Upper lobe of left lung (tissue), 6 donors: Measurements from ENCODE around the gene TJP2. TPM values are rescaled to one million over a fixed set of nuclear protein-coding genes. Genes with fewer than 3 reads are reported as not detected.

Experiments
- ATAC-seq, 2 donors: fragments of 200-7000 bp; cut with Tn5 transposase; one replicate each; pipeline ENCODE4 v1.9.1; 2022; ENCODE audit warnings: mild to moderate bottlenecking in 2 of 2, moderate library complexity in 2 of 2; ENCODE audit not compliant: low FRiP score in 2 of 2
- DNase-seq, 2 donors: peaks; one replicate each; pipeline ENCODE4 v3.0.0-alpha.2; 2019 to 2020
- H3K27ac ChIP-seq, 4 donors: fragments of 200-600 bp; sonication (generic); one replicate each; pipeline ENCODE4 v1.5.1; 2016 to 2019
- H3K27me3 ChIP-seq, 4 donors: fragments of 200-600 bp; sonication (generic); one replicate each; pipeline ENCODE4 v1.5.1; 2017 to 2019
- H3K36me3 ChIP-seq, 4 donors: fragments of 200-600 bp; sonication (generic); one replicate each; pipeline ENCODE4 v1.5.1; 2016 to 2019
- H3K4me1 ChIP-seq, 4 donors: fragments of 200-600 bp; sonication (generic); one replicate each; pipeline ENCODE4 v1.5.1; 2018 to 2019
- H3K4me3 ChIP-seq, 4 donors: fragments of 200-600 bp; sonication (generic); one replicate each; pipeline ENCODE4 v1.5.1; 2017 to 2019; ENCODE audit warnings: mild to moderate bottlenecking in 2 of 4, moderate library complexity in 1 of 4
- H3K9me3 ChIP-seq, 4 donors: fragments of 200-600 bp; sonication (generic); one replicate each; pipeline ENCODE4 v1.5.1; 2018 to 2019
- EP300 ChIP-seq, 4 donors: sonication (generic); formaldehyde crosslinking; IDR thresholded peaks; one replicate each; pipeline ENCODE4 v1.5.1; 2017; ENCODE audit warnings: antibody characterized with exemption in 4 of 4, control low read depth in 2 of 4
- POLR2A ChIP-seq, 4 donors: fragments of 450-650 bp; IDR thresholded peaks; one replicate each; pipeline ENCODE4 v1.5.1; 2016 to 2017; ENCODE audit warnings: antibody characterized with exemption in 4 of 4, mild to moderate bottlenecking in 2 of 4
- POLR2AphosphoS5 ChIP-seq, 2 donors: sonication (generic); formaldehyde crosslinking; IDR thresholded peaks; one replicate each; pipeline ENCODE4 v1.5.1; 2017; ENCODE audit warnings: antibody characterized with exemption in 2 of 2
- whole genome bisulfite sequencing, 2 donors: methylation state at CpG; one replicate each; pipeline ENCODE4 v1.1.5; 2017 to 2018; 5-methylcytosine and 5-hydroxymethylcytosine counted together
- total RNA-seq, 6 donors: library from RNA; depleted of rRNA in 4 of 6; stranded (reverse); fragments of >200 nt in 4 of 6; gene quantifications; one replicate each; pipeline versions ENCODE4 v1.1.0 to v1.2.1, GENCODE V29; 2016 to 2021
- TF ChIP-seq, protein P1 (sequence below), 6 experiments: fragments of 450-650 bp in 4 of 6; fragments of 200-600 bp in 2 of 6; sonication (generic) in 2 of 6; IDR thresholded peaks; one replicate each; pipeline ENCODE4 v1.5.1; 2016 to 2019; ENCODE audit warnings: antibody characterized with exemption in 6 of 6
- donor health status: DM: no; HTN: no; CAD: no; lungs with moderate emphysema.
- donor health status: DM: no; HTN: yes; CAD: no; lungs with severe emphysema.

TJP2 gene
- total RNA-seq, 6 donors from 2014 or later, result 98.3 to 270 (median 185) TPM

DNA sequence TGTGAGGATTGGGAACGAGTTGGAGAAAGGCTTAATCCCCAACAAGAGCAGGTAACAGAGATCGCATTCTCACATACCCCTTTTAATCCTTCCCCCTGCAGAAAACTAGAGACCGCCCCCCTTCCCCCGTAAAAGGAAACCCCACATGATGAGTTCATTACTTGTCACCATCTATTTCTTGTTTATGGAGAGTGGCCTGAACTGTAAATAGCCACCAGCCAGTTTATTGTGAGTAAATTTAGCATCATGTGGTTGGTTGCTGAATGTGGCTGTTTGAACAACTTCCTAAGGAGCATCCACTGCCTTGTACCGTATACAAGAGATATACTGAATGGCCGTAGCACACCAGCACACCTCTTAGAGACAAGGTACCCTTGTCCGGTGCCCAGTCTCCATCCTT lies 62.1 kb downstream of the TJP2 start:
- DNase-seq, result no peak
- ATAC-seq, result no peak
- no peak overlapping the region for H3K4me3 ChIP-seq
- no peak overlapping the region for H3K27ac ChIP-seq
- no peaks in the 10 kb centered on the region for H3K9me3 ChIP-seq
- H3K36me3 ChIP-seq, result peaks cover 22 to 90% (median 60%) of the 10 kb centered on the region in 4 donors
- no peaks in the 10 kb centered on the region for H3K4me1 ChIP-seq
- no peak for TF ChIP-seq POLR2A (IDR thresholded peaks at IDR 0.05)
- H3K27me3 ChIP-seq, result no peaks in the 10 kb centered on the region
- 79 to 87% methylated on average over 6 to 7 of the region's 7 CpGs for WGBS, 2 donors

DNA sequence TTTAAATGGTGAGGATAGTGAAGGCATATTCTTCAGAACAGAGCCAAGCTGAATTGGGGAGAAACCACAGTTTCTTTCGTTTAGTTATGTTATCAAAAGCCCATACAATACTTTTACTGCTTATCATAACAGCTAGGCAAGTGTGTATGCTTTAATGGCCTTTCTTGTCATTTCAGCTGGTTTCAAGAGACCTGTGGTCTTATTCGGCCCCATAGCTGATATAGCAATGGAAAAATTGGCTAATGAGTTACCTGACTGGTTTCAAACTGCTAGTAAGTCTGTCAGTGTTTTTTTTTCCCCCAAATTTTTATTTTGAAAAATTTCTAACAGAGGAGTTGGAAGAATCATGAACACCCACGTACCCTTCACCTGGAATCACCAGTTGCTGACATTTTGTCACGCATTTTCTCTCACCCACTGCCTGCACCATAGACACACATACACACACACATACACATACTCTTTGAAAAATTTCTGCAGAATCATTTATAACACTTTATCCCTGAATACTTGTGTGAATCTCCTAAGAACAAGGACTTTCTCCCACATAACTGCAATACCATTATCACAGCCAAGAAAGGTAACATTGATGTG lies 63.7 kb downstream of the TJP2 start:
- WGBS, 2 donors, result 92 to 95% methylated on average over 4 of the region's 4 CpGs
- no peak overlapping the region for H3K27ac ChIP-seq

DNA sequence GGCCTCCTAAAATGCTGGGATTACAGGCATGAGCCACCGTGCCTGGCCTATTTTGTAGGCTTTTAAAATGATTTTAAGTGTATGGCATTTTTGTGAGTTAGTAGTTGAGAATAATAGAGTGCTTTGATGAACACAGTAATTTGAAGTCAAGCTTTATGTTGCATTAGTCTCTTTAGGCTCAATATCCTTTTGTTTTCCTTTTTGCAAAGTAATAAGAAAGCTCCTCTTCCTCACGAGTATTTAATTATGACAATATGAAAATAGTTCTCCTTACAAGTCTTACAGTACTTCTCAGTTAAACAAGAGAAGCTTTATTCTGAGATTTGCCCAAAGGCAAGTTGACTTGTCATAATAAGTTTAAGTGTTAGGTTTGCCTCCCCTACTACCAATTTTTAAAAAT lies 69.0 kb downstream of the TJP2 start:
- H3K36me3 ChIP-seq, result peaks cover 12 to 71% (median 36%) of the 10 kb centered on the region in 4 donors
- H3K27ac ChIP-seq, result no peak overlapping the region
- WGBS, 2 donors, result 85 to 96% methylated on average over 2 of the region's 2 CpGs
- no peaks in the 10 kb centered on the region for H3K4me1 ChIP-seq
- no peak overlapping the region for H3K4me3 ChIP-seq
- no peaks in the 10 kb centered on the region for H3K27me3 ChIP-seq
- ATAC-seq (no peak), DNase-seq (no peak)
- TF ChIP-seq EP300 (IDR thresholded peaks at IDR 0.05), result no peak
- TF ChIP-seq POLR2AphosphoS5 (IDR thresholded peaks at IDR 0.05), result no peak
- TF ChIP-seq POLR2A (IDR thresholded peaks at IDR 0.05), result no peak
- TF ChIP-seq, protein P1, sequence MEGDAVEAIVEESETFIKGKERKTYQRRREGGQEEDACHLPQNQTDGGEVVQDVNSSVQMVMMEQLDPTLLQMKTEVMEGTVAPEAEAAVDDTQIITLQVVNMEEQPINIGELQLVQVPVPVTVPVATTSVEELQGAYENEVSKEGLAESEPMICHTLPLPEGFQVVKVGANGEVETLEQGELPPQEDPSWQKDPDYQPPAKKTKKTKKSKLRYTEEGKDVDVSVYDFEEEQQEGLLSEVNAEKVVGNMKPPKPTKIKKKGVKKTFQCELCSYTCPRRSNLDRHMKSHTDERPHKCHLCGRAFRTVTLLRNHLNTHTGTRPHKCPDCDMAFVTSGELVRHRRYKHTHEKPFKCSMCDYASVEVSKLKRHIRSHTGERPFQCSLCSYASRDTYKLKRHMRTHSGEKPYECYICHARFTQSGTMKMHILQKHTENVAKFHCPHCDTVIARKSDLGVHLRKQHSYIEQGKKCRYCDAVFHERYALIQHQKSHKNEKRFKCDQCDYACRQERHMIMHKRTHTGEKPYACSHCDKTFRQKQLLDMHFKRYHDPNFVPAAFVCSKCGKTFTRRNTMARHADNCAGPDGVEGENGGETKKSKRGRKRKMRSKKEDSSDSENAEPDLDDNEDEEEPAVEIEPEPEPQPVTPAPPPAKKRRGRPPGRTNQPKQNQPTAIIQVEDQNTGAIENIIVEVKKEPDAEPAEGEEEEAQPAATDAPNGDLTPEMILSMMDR (IDR thresholded peaks at IDR 0.05), result no peak
- H3K9me3 ChIP-seq, result no peaks in the 10 kb centered on the region

More for the DNA sequence above, 63.7 kb downstream of the TJP2 start:
- Histone ChIP-seq H3K4me3 (no peak overlapping the region), H3K4me1 (no peaks in the 10 kb centered on the region), H3K36me3 (peaks cover 22 to 88% (median 57%) of the 10 kb centered on the region in 4 donors), H3K27me3 (no peaks in the 10 kb centered on the region), H3K9me3 (no peaks in the 10 kb centered on the region)
- ATAC-seq (no peak), DNase-seq (no peak)
- TF ChIP-seq POLR2AphosphoS5 (IDR thresholded peaks at IDR 0.05) (no peak), POLR2A (IDR thresholded peaks at IDR 0.05) (no peak), EP300 (IDR thresholded peaks at IDR 0.05) (no peak)
- TF ChIP-seq, protein P1 (IDR thresholded peaks at IDR 0.05), result no peak

DNA sequence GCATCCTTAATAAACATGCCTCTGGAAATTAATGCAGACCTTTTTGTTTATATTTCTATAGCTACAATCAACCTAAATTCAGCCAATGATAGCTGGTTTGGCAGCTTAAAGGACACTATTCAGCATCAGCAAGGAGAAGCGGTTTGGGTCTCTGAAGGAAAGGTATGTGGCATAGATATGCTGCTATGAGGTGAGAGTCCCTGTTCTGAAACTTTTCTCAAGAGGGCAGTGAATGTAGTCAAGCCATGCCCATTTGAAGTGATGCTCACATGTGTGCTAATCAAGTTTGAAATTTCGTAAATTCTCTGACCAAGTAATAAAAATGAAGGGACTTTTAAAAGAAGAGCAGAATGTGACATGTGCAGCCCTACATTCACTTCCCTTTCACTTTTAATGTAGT lies 72.6 kb downstream of the TJP2 start:
- no peak overlapping the region for H3K27ac ChIP-seq
- H3K4me3 ChIP-seq, result no peak overlapping the region
- TF ChIP-seq POLR2A (IDR thresholded peaks at IDR 0.05) (no peak), EP300 (IDR thresholded peaks at IDR 0.05) (no peak), POLR2AphosphoS5 (IDR thresholded peaks at IDR 0.05) (no peak)
- TF ChIP-seq, protein P1 (IDR thresholded peaks at IDR 0.05), result no peak
- DNase-seq, result no peak
- no peaks in the 10 kb centered on the region for H3K27me3 ChIP-seq
- 94 to 100% methylated on average over 2 of the region's 2 CpGs for WGBS, 2 donors
- ATAC-seq, result no peak
- no peaks in the 10 kb centered on the region for H3K9me3 ChIP-seq
- H3K4me1 ChIP-seq, result no peaks in the 10 kb centered on the region
- peaks cover 6 to 73% (median 25%) of the 10 kb centered on the region in 4 donors for H3K36me3 ChIP-seq

DNA sequence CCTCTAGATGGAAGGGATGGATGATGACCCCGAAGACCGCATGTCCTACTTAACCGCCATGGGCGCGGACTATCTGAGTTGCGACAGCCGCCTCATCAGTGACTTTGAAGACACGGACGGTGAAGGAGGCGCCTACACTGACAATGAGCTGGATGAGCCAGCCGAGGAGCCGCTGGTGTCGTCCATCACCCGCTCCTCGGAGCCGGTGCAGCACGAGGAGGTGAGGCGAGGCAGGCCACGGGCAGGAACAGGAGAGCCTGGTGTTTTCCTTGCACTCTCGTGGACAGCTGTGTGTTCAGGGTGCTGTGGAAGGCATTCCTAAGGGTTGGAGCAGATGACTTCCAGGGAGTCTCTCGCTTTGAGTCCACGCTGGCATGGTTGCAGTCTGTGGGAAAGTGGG lies 73.9 kb downstream of the TJP2 start:
- peak in 1 of 2 donors; percentile 53 for DNase-seq
- no peak for ATAC-seq
- peaks cover 9 to 81% (median 29%) of the 10 kb centered on the region in 4 donors for H3K36me3 ChIP-seq
- peaks cover 0 to 11% (median 6%) of the 10 kb centered on the region in 4 donors for H3K4me1 ChIP-seq
- H3K27ac ChIP-seq, result no peak overlapping the region
- TF ChIP-seq POLR2A (IDR thresholded peaks at IDR 0.05) (no peak), EP300 (IDR thresholded peaks at IDR 0.05) (no peak), POLR2AphosphoS5 (IDR thresholded peaks at IDR 0.05) (no peak)
- TF ChIP-seq, protein P1 (IDR thresholded peaks at IDR 0.05), result no peak
- WGBS, 2 donors, result 89% methylated on average over 8 to 22 of the region's 22 CpGs
- no peaks in the 10 kb centered on the region for H3K9me3 ChIP-seq
- H3K27me3 ChIP-seq, result no peaks in the 10 kb centered on the region
- H3K4me3 ChIP-seq, result no peak overlapping the region
